SU-DHL-6 (cell line): ENCODE data around the gene LPAR5.

Source experiments
- H2AFZ ChIP-seq: fragments of 200-600 bp; sonication (generic); 2 replicates; pipeline ENCODE4 v1.6.1; 2014; ENCODE audit warnings: low read depth, mild to moderate bottlenecking, moderate library complexity, mixed read lengths, antibody characterized with exemption, low read length; ENCODE audit not compliant: severe bottlenecking
- H3F3A ChIP-seq: fragments of 200-600 bp; shearing (Covaris generic); 2 replicates; pipeline ENCODE4 v1.6.0; 2016; ENCODE audit warnings: antibody characterized with exemption, mild to moderate bottlenecking; ENCODE audit not compliant: insufficient read depth
- H3K27ac ChIP-seq: fragments of 200-600 bp; sonication (generic); 2 replicates; pipeline ENCODE4 v1.5.1; 2016; ENCODE audit warnings: low read depth, mild to moderate bottlenecking, low read length, moderate library complexity, mixed read lengths
- H3K27me3 ChIP-seq: fragments of 200-600 bp; sonication (generic), shearing (Covaris generic); 2 replicates; pipeline ENCODE4 v1.6.0; 2014; ENCODE audit warnings: mild to moderate bottlenecking, low read length
- H3K36me3 ChIP-seq: fragments of 200-600 bp; sonication (generic); 2 replicates; pipeline ENCODE4 v1.6.1; 2014; ENCODE audit warnings: mild to moderate bottlenecking, low read length, mixed read lengths
- H3K4me2 ChIP-seq: fragments of 300-600, 200-600 bp; shearing (Covaris generic), sonication (generic); 2 replicates; pipeline ENCODE4 v1.6.0; 2014; ENCODE audit warnings: low read length, low read depth, mild to moderate bottlenecking; ENCODE audit not compliant: poor library complexity, severe bottlenecking
- H3K4me3 ChIP-seq: fragments of 200-600 bp; sonication (generic); 2 replicates; pipeline ENCODE4 v1.5.1; 2014; ENCODE audit warnings: antibody characterized with exemption, low read length, mild to moderate bottlenecking, mixed read lengths; ENCODE audit not compliant: insufficient read depth, poor library complexity, severe bottlenecking
- H3K79me2 ChIP-seq: fragments of 200-600 bp; sonication (generic); 2 replicates; pipeline ENCODE4 v1.6.1; 2014; ENCODE audit warnings: mild to moderate bottlenecking, low read length, moderate library complexity; ENCODE audit not compliant: insufficient read depth
- H3K9ac ChIP-seq: fragments of 200-600 bp; sonication (generic); 2 replicates; pipeline ENCODE4 v1.7.0; 2014; ENCODE audit warnings: mild to moderate bottlenecking, low read length
- H3K9me2 ChIP-seq: fragments of 200-600 bp; sonication (generic); replicated peaks from 2 replicates; pipeline ENCODE4 v1.6.1; 2014; ENCODE audit warnings: low read length; ENCODE audit not compliant: insufficient read depth
- H3K9me3 ChIP-seq: fragments of 200-600 bp; sonication (generic); 2 replicates; pipeline ENCODE4 v1.6.1; 2014; ENCODE audit warnings: low read length, mixed read lengths; ENCODE audit not compliant: insufficient read depth
- H4K20me1 ChIP-seq: fragments of 200-600 bp; sonication (generic); 2 replicates; pipeline ENCODE4 v1.6.1; 2014; ENCODE audit warnings: low read depth, mild to moderate bottlenecking, antibody characterized with exemption, low read length, moderate library complexity, mixed read lengths
- EZH2phosphoT487 ChIP-seq: fragments of 200-600 bp; sonication (generic), shearing (Covaris generic); conservative IDR thresholded peaks from 2 replicates; pipeline ENCODE4 v1.6.1; 2018; ENCODE audit warnings: mild to moderate bottlenecking, antibody characterized with exemption, low read length, moderate library complexity, mixed read lengths
- TF ChIP-seq, protein P1 (sequence below): fragments of 200-600 bp; sonication (generic); IDR thresholded peaks from one replicate; pipeline ENCODE4 v1.5.1; 2017; ENCODE audit warnings: antibody characterized with exemption, mild to moderate bottlenecking, low read length, moderate library complexity; ENCODE audit not compliant: insufficient read depth, poor library complexity, severe bottlenecking

The LPAR5 gene

DNA sequence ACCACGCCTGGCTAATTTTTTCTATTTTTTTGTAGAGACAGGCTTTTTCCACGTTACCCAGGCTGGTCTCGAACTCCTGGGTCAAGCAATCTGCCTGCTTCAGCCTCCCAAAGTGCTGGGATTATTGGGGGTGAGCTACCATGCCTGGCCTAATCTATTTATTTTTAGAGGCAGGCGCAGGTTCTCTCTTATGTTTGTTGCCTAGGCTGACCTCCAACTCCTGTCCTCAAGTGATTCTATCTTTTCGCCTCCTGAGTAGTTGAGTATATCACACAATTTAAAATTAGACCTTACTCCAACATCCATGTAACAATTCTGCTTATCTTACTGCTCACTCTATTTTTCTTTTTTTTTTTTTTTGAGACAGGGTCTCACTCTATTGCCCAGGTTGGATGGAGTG lies 18.2 kb upstream of the LPAR5 start:
- Histone ChIP-seq H2AFZ (no peak overlapping the region), H4K20me1 (no peaks in the 10 kb centered on the region), H3K79me2 (no peaks in the 10 kb centered on the region), H3K4me3 (no peak overlapping the region), H3K27ac (no peak overlapping the region), H3K9ac (no peak overlapping the region), H3K36me3 (no peaks in the 10 kb centered on the region), H3K4me2 (no peak overlapping the region), H3F3A (0 out of 2 replicates have a peak, but pooled peaks cover 3% of the 10 kb centered on the region), H3K27me3 (no peaks in the 10 kb centered on the region), H3K9me3 (no peaks in the 10 kb centered on the region), H3K9me2 (no peaks in the 10 kb centered on the region)
- TF ChIP-seq, protein P1, sequence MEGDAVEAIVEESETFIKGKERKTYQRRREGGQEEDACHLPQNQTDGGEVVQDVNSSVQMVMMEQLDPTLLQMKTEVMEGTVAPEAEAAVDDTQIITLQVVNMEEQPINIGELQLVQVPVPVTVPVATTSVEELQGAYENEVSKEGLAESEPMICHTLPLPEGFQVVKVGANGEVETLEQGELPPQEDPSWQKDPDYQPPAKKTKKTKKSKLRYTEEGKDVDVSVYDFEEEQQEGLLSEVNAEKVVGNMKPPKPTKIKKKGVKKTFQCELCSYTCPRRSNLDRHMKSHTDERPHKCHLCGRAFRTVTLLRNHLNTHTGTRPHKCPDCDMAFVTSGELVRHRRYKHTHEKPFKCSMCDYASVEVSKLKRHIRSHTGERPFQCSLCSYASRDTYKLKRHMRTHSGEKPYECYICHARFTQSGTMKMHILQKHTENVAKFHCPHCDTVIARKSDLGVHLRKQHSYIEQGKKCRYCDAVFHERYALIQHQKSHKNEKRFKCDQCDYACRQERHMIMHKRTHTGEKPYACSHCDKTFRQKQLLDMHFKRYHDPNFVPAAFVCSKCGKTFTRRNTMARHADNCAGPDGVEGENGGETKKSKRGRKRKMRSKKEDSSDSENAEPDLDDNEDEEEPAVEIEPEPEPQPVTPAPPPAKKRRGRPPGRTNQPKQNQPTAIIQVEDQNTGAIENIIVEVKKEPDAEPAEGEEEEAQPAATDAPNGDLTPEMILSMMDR, result no peak
- no peak for TF ChIP-seq EZH2phosphoT487

DNA sequence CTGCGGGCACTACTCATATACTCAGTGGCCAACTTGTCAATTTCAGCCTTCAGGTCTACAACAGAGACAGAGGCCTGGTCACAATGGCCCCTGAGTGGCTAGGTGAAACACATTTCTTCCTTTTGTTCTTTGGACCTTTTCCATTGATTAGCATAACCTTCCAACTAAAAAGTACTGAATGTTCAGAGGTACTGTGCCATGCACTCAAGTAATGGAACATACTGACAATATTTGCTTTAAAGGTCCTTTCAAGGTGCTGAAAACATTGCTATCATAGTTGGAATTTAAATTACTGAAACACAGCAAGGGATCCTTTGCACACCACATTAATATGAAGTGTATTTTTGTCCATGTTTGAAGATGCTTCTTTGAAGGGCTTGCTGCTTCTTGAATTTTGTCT lies 17.6 kb upstream of the LPAR5 start:
- no peaks in the 10 kb centered on the region for H3K9me3 ChIP-seq
- peaks cover 3% of the 10 kb centered on the region; the same call in 1 of the 2 replicates for H3F3A ChIP-seq
- no peaks in the 10 kb centered on the region for H3K79me2 ChIP-seq
- H3K4me2 ChIP-seq, result no peak overlapping the region
- no peaks in the 10 kb centered on the region for H3K36me3 ChIP-seq
- TF ChIP-seq EZH2phosphoT487, result no peak
- TF ChIP-seq, protein P1, result no peak
- H3K9me2 ChIP-seq, result no peaks in the 10 kb centered on the region
- no peak overlapping the region for H2AFZ ChIP-seq
- H3K27ac ChIP-seq, result no peak overlapping the region
- no peaks in the 10 kb centered on the region for H4K20me1 ChIP-seq
- no peaks in the 10 kb centered on the region for H3K27me3 ChIP-seq
- H3K4me3 ChIP-seq, result no peak overlapping the region
- no peak overlapping the region for H3K9ac ChIP-seq

GRCh38 chr12:6652391-6652790 lies 16.6 kb upstream of the LPAR5 start:
- Histone ChIP-seq H3K9me2 (no peaks in the 10 kb centered on the region), H3K9ac (no peak overlapping the region), H3F3A (peaks cover 6% of the 10 kb centered on the region; the same call in 1 of the 2 replicates), H3K79me2 (no peaks in the 10 kb centered on the region), H3K27ac (no peak overlapping the region), H2AFZ (no peak overlapping the region), H3K4me3 (no peak overlapping the region), H3K36me3 (no peaks in the 10 kb centered on the region), H4K20me1 (no peaks in the 10 kb centered on the region), H3K9me3 (no peaks in the 10 kb centered on the region), H3K4me2 (no peak overlapping the region), H3K27me3 (no peaks in the 10 kb centered on the region)
- TF ChIP-seq EZH2phosphoT487, result no peak
- TF ChIP-seq, protein P1, result no peak
